ENCODE measurements around the gene RHEB. TPM values are rescaled to one million over a fixed set of nuclear protein-coding genes. Genes with fewer than 3 reads are reported as not detected.

The RHEB gene
- total and polyA plus RNA-seq, 8 donors, result 18.5 to 141 (median 84.2) TPM

DNA sequence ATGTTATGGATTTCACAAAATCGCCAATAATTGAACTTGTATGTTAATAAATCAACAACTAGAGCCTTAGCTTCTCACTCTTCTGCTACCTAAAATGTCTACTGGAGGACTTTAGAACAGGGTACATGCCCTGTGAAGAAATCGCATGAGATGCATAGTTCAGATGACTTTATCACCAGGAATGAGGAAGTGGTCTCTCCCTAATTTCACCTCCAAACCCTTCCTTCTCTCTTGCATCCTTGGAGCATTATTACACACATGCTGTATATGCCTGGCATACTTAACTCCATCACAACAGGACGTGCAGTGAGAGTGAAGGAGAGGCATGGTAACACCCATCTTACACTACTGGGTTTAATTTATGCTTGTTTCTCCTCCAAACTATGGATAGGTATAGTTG is 27.8 kb downstream of the RHEB start:
- H3K36me3 ChIP-seq, result peaks cover under 1 to 37% (median 34%) of the 10 kb centered on the region in 4 donors
- DNase-seq, result no peak
- no peak overlapping the region for H3K27ac ChIP-seq
- no peaks in the 10 kb centered on the region for H3K27me3 ChIP-seq
- peak in 1 of 3 donors; percentile 30 for TF ChIP-seq POLR2AphosphoS5 (IDR thresholded peaks at IDR 0.05)
- TF ChIP-seq POLR2A (IDR thresholded peaks at IDR 0.05), result no peak
- H3K4me1 ChIP-seq, result peaks cover 25 to 92% (median 53%) of the 10 kb centered on the region in 4 donors
- WGBS, 5 donors, result 77 to 91% (median 88%) methylated on average over 3 of the region's 3 CpGs
- H3K4me3 ChIP-seq, result no peak overlapping the region
- H3K9me3 ChIP-seq, result no peaks in the 10 kb centered on the region
- intact Hi-C loops (cut with DNase I; ENCODE audit: low total_unique reads), result no loop called here

DNA sequence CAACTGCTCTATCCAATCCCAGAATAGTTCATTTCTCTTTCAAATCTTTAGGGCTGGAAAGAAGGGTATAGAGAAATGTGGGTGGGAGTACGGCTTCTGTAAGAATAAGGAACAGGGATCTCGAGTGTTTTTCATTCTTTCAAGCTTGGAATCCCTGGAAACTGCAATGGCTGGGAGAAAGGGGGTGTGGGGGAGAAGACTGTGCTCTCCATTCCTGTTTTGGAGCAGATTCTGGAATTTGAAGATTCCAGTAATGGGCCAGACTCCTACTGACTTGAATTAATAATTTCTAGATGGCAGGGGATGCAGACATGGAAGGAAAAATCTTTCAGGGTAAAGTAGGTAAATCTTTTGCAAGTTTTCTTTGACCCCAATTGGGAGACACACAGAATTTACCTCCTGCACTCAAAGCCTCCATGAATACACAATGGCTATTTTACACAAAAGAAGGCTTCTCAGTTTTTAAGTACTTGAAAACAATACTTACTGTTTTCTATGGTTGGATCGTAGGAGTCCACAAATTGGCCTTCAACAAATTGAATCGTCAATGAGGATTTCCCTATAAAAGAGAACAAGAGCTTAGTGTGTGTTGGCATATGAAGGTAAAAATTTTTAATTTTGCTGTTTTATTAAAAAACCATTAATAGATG is 29.1 kb downstream of the RHEB start:
- intact Hi-C loops (cut with DNase I; ENCODE audit: low total_unique reads), result no loop called here
- TF ChIP-seq, protein P1, sequence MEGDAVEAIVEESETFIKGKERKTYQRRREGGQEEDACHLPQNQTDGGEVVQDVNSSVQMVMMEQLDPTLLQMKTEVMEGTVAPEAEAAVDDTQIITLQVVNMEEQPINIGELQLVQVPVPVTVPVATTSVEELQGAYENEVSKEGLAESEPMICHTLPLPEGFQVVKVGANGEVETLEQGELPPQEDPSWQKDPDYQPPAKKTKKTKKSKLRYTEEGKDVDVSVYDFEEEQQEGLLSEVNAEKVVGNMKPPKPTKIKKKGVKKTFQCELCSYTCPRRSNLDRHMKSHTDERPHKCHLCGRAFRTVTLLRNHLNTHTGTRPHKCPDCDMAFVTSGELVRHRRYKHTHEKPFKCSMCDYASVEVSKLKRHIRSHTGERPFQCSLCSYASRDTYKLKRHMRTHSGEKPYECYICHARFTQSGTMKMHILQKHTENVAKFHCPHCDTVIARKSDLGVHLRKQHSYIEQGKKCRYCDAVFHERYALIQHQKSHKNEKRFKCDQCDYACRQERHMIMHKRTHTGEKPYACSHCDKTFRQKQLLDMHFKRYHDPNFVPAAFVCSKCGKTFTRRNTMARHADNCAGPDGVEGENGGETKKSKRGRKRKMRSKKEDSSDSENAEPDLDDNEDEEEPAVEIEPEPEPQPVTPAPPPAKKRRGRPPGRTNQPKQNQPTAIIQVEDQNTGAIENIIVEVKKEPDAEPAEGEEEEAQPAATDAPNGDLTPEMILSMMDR (IDR thresholded peaks at IDR 0.05), result no peak
- no peak for TF ChIP-seq EP300 (IDR thresholded peaks at IDR 0.05)
- no peak for TF ChIP-seq POLR2A (IDR thresholded peaks at IDR 0.05)
- TF ChIP-seq POLR2AphosphoS5 (IDR thresholded peaks at IDR 0.05), result no peak
- Histone ChIP-seq H3K36me3 (peaks cover 6 to 49% (median 46%) of the 10 kb centered on the region in 4 donors), H3K4me1 (peaks cover 18 to 89% (median 48%) of the 10 kb centered on the region in 4 donors), H3K4me3 (no peak overlapping the region), H3K27me3 (no peaks in the 10 kb centered on the region), H3K27ac (peak overlapping the region in 1 of 5 donors; percentile 20), H3K9me3 (no peaks in the 10 kb centered on the region)
- DNase-seq, result no peak
- WGBS, 5 donors, result 84 to 92% (median 91%) methylated on average over 4 of the region's 4 CpGs

DNA sequence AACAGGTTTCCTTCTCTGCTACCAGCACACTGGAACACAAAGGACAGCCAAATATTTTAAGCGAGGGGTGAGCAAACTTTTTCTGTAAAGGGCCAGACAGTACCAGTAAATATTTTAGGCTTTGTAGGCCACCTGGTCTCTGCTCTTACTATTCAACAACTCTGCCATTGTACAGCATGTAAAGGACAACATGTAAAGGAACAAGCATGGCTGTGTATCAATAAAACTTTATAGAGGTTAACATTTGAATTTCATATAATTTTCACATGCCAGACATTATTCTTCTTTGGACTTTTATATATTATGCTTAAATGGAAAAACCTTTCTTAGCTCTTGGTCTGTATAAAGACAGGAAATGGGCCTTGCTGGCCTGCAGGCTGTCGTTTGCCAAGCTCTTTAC is 30.2 kb downstream of the RHEB start:
- H3K36me3 ChIP-seq, result peaks cover 6 to 53% (median 52%) of the 10 kb centered on the region in 4 donors
- H3K27me3 ChIP-seq, result no peaks in the 10 kb centered on the region
- peaks cover 7 to 89% (median 45%) of the 10 kb centered on the region in 4 donors for H3K4me1 ChIP-seq
- intact Hi-C loops (cut with DNase I; ENCODE audit: low total_unique reads), result no loop called here
- DNase-seq, result no peak
- no peaks in the 10 kb centered on the region for H3K9me3 ChIP-seq
- peak overlapping the region in 1 of 5 donors; percentile 20 for H3K27ac ChIP-seq
- TF ChIP-seq EP300 (IDR thresholded peaks at IDR 0.05) (no peak), POLR2A (IDR thresholded peaks at IDR 0.05) (no peak), POLR2AphosphoS5 (IDR thresholded peaks at IDR 0.05) (no peak)
- TF ChIP-seq, protein P1 (IDR thresholded peaks at IDR 0.05), result no peak
- WGBS, 5 donors, result 69 to 92% (median 89%) methylated on average over 2 of the region's 2 CpGs
- no peak overlapping the region for H3K4me3 ChIP-seq

DNA sequence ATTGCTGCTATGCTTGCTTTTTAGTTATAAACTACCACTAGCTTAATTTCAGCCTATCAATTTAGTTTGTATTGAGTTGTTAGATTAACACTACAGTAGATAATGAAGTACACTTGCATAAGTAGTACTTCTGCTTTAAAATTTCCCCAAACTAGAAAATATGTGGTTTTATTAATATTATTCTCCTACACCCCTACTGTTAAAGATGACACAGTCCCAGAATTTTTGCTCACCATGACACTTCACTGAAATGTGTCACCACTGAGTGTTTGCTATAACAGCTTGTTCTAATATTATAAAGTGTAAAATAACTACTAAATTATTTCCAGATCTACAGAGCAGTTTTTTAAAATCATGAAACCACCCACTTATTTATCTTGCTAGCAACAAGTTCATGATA is 31.6 kb downstream of the RHEB start:
- H3K4me3 ChIP-seq, result no peak overlapping the region
- intact Hi-C loops (cut with DNase I; ENCODE audit: low total_unique reads), result no loop called here
- no peak overlapping the region for H3K27ac ChIP-seq
- H3K27me3 ChIP-seq, result no peaks in the 10 kb centered on the region
- peaks cover 11 to 67% (median 66%) of the 10 kb centered on the region in 4 donors for H3K36me3 ChIP-seq
- no peak for TF ChIP-seq POLR2A (IDR thresholded peaks at IDR 0.05)
- TF ChIP-seq POLR2AphosphoS5 (IDR thresholded peaks at IDR 0.05), result no peak
- TF ChIP-seq EP300 (IDR thresholded peaks at IDR 0.05), result no peak
- TF ChIP-seq, protein P1 (IDR thresholded peaks at IDR 0.05), result no peak
- H3K9me3 ChIP-seq, result no peaks in the 10 kb centered on the region
- DNase-seq, result no peak
- peaks cover 2 to 88% (median 39%) of the 10 kb centered on the region in 4 donors for H3K4me1 ChIP-seq

DNA sequence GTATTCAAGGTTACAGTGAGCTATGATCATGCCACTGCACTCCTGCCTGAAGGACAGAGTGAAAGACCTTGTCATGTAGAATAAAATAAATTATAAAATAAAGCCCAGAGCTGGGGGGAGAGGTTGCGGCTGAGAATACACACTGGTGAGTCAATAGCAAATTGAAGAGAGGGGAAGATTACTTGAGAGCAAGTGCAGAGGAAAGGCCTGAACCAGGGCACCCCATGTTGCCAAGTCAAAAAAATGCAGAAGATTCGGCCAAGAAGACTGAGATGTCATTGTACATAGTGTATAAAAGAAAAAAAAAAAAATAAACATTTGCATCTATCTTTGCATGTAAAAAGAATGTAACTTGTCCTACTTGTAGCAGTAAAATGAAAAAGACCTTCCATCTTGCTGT is 32.5 kb downstream of the RHEB start:
- peaks cover 0 to 85% (median 39%) of the 10 kb centered on the region in 4 donors for H3K4me1 ChIP-seq
- peak overlapping the region in 1 of 5 donors; percentile 28 for H3K27ac ChIP-seq
- no peaks in the 10 kb centered on the region for H3K27me3 ChIP-seq
- intact Hi-C loops (cut with DNase I; ENCODE audit: low total_unique reads), result no loop called here
- H3K36me3 ChIP-seq, result peaks cover 12 to 76% (median 73%) of the 10 kb centered on the region in 4 donors
- 74 to 94% (median 91%) methylated on average over 2 of the region's 2 CpGs for WGBS, 5 donors
- no peaks in the 10 kb centered on the region for H3K9me3 ChIP-seq
- no peak overlapping the region for H3K4me3 ChIP-seq
- TF ChIP-seq POLR2AphosphoS5 (IDR thresholded peaks at IDR 0.05) (no peak), EP300 (IDR thresholded peaks at IDR 0.05) (no peak), POLR2A (IDR thresholded peaks at IDR 0.05) (no peak)
- TF ChIP-seq, protein P1 (IDR thresholded peaks at IDR 0.05), result no peak
- no peak for DNase-seq

All from stomach (tissue), 9 donors.